HG02798 (cell line): ENCODE data around the gene RRM2.
"Not testable (repeated sequence)": the region's sequence is repeated elsewhere in the genome, so short reads cannot be mapped to it uniquely, and the experiment has no call there.

ENCODE experiments used
- ATAC-seq: cut with Tn5 transposase; IDR thresholded peaks from one replicate; pipeline ENCODE4 v1.9.1; 2021; ENCODE audit warnings: mild to moderate bottlenecking; ENCODE audit not compliant: unreplicated experiment, poor library complexity

RRM2 gene

DNA sequence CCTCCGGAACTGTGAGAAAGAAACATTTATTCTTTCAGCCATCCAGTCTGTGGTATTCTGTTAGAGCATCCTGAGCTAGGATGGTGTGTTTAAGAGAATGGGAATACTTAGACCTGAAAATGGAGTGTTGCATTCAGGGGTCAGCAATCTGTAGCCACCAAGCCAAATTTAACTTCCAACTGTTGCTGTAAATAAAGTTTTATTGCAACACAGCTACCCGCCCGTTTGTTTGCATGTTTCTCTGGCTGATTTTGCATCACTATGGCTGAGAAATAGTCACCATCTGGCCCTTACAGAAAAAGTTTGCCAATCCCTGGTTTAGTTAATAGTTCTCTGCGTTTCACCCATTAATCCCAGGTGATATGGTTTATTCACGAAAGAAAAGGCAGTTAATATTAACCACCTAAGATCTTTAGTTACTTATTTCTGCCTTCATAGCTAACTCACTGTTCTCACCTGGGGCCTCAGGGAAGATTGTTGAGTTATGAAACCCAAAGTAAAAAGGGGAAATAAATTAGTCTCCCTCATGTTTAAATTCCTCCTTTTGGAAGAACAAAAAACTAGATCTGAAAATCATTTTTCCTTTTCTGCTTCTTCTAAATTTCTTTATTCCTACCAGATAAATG, 32.9 kb upstream of the RRM2 start:
- peak; percentile 56 for ATAC-seq

GRCh38 chr2:10091182-10091888, 31.2 kb upstream of the RRM2 start:
- no peak for ATAC-seq

GRCh38 chr2:10091889-10092244, 30.7 kb upstream of the RRM2 start:
- not testable (repeated sequence) for ATAC-seq

- ATAC-seq = no peak
These were observed 28.2 kb upstream of the RRM2 start for GRCh38 chr2:10094271-10094814.

- no peak for ATAC-seq
These were observed 27.4 kb upstream of the RRM2 start for GRCh38 chr2:10095175-10095574.

DNA sequence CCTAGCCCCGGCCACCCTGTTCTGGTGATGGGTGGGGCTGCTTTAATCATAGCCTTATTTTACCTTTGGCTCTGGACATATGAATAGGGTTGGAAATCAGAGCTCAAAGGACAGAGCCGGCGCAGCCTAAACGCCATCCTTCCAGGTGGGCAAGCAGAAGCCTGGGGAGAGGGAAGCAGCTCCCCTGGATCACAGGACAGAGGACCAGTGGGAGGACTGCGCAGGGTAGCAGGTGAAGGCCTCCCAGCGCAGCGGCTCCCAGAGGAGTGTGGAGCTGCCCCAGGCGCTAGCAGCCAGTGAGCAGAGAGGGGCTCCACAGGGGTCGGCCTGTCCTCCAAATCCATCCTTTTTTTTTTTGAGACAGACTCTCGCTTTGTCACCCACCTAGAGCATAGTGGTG, 25.9 kb upstream of the RRM2 start:
- ATAC-seq = no peak

- ATAC-seq = peak; percentile 83
These were observed 25.0 kb upstream of the RRM2 start for GRCh38 chr2:10097352-10098148.

DNA sequence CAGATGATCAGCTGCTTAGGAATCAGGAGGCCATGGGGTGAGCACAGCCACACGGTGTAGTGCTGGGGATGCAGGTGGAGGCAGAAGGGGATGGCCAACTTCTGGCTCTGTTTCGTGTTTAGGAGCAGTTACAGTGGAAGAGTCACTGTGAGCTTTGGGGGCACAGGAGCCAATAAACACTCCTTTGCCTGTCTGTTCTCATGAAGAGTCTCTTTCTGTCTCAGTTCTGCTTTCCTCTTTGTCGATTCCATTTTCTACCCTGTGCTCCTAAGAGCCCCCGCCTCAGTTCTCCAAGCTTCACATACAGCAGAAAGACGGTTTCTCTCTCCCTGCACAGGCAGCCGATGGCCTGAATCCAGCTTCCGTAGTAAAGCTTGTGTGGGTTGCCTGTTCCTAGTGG, 21.0 kb upstream of the RRM2 start:
- ATAC-seq = no peak

GRCh38 chr2:10103179-10103578, 19.4 kb upstream of the RRM2 start:
- ATAC-seq = no peak

- ATAC-seq = not testable (repeated sequence)
These were observed 17.6 kb upstream of the RRM2 start for GRCh38 chr2:10104906-10105305.

DNA sequence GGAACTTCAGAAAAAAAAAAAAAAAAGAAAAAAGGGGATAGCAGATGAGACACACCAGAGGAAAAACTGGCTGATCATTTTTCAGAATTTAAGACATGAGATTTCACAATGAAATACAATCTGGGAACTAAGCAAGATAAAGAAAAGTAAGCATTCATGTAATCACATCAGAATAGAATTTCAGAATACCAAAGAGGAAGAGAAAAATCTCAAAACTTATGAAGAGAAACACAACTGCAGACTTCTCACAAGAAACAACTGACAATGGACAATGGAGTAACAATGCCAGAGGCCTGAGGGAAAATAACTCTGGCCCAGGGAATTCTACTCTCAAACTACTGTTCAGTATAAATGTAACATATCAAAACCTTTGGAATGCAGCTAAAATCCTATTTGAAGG, 13.2 kb upstream of the RRM2 start:
- ATAC-seq = no peak

GRCh38 chr2:10119027-10119325, 3.6 kb upstream of the RRM2 start:
- no peak for ATAC-seq

DNA sequence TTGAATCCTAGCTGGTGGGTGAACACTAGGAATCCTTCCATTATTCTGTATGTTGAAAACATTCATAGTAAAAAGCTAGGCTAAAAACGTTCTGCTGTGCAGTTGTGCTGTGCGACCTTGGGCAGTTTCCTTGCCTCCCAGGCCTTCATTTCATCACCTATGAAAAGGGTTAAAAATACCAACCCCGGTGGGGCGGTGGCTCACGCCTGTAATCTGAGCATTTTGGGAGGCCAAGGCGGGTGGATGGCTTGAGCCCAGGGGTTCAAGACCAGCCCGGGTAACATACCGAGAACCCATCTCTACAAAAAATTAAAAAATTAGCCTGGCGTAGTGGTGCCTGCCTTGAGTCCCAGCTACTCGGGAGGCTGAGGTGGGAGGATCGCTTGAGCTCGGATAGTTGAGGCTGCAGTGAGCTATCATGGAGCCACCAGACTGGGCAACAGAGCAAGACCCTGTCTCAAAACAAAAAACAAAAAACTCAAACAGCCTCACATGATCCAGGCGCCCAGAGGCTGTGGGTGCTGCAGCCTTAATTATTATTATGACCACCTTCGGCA, 2.9 kb upstream of the RRM2 start:
- ATAC-seq = no peak

- peak; percentile 72 for ATAC-seq
These were observed 2.2 kb upstream of the RRM2 start for GRCh38 chr2:10120158-10120876.

DNA sequence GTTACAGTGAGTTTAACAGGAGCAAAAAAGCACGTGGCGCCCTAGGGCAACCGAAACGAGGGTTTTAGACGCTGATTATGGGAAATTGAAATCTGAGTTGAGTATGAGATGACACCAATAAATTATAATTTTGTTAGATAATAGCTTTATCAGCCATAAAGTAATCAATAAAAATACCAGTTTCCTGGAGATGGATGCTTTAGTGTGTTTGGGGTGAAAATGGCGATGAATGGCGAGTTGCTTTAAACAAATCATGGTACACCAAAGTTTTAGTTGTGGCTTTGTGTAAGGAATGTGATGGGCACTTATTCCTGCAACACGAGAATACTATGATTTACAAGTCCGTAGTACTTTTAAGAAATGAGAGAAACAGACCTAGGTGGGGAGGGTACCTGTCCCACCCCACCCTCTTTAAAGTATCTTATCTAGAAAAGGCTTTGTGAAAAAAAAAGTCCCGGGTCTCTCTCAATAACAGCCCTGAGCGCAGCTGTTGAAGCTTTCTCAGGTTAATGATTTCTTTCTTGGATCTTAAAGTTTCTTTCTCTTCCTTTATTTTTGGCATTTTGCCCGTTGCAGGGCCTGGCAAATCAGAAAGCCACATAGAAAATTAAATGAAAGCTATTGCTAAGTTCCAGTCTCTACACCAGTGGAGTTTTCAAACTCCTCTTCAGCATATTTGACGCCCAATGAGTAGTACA, 1.5 kb upstream of the RRM2 start:
- ATAC-seq = no peak

DNA sequence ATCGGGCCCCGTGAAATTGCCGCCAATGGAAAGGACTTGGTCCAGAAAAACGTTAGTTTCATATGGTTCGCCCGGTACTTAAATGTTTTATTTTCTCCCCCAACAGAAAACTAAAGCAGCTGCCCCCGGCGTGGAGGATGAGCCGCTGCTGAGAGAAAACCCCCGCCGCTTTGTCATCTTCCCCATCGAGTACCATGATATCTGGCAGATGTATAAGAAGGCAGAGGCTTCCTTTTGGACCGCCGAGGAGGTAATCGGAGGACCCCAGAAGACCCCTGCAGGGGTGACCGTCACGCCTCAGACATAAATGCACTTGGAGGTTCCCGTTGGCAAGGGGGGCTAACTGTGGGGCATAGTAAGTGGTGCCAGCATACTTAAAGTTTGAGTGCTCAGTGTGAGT, 742 bp downstream of the RRM2 start:
- no peak for ATAC-seq

DNA sequence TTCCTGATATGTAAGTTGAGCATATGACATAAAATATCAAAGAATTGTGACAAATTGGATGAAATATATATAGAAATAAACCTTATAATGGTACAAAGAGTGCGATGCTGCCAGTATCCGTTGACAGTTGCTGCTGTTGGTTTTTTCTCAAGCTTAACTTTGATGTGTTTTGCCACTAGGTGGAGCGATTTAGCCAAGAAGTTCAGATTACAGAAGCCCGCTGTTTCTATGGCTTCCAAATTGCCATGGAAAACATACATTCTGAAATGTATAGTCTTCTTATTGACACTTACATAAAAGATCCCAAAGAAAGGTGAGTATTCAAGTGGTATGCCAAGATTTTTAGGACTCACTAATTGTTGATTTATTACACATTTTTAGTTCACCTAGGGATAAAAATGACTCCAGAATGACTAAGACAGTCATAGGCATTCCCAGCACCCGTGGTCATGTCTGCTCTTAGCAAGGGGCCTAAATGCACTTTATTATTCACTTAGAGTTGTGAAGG, 2.1 kb downstream of the RRM2 start:
- ATAC-seq = no peak

DNA sequence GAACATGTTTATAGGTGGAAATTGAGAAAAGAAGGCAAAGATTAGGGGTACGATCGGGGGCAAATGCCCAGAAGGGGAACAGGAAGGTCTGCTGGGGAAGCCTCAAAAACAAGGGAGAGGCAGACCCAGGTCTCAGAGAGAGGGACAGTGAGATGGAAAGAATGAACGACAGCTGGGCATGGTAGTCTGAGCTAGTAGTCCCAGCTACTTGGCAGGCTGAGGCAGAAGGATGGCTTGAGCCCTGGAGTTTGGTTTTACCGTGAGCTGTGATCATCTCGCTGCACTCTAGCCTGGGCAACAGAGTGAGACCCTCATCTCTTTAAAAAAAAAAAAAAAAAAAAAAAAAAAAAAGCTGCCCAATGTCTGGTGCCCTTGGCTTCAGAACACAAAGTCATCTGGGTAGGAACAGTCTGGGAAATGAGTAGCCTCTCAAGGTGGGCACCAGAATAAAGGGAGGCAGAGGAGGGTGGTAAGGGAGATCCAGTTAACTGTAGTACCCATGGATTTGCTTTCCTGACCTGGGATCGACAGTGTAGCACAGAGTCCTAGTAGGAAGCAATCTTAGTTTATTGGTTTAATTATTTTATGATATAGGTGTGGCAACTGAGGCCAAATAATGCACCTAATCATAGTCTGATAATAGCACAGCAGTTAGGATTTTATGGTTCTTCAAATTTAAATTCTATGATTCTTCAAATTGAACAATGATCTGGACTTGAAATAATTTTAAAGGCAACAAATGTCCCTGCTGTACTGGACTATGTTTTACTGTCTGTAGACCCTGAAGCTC, 3.5 kb downstream of the RRM2 start:
- ATAC-seq = no peak

DNA sequence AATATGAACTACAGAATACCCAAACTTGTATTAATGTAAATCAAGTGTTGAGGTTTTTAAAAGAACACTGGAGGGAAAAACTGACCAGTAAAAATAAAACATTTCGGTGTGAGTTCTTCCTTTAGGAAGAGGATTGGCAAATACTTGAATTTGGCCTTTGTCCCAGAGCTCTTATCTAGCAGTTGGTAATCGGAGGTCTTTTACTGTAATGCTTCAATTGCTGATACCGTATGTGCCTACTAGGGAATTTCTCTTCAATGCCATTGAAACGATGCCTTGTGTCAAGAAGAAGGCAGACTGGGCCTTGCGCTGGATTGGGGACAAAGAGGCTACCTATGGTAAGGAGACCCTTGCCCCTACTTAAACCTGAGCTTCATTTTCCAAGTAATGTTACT, 4.1 kb downstream of the RRM2 start:
- ATAC-seq = no peak
